GM21737 (cell line): ENCODE measurements around the gene MYMX.
"Not testable (repeated sequence)": the region's sequence is repeated elsewhere in the genome, so short reads cannot be mapped to it uniquely, and the experiment has no call there.

Source experiments
- ATAC-seq: cut with Tn5 transposase; IDR thresholded peaks from one replicate; pipeline ENCODE4 v1.9.1; 2021; ENCODE audit warnings: mild to moderate bottlenecking, moderate library complexity; ENCODE audit not compliant: unreplicated experiment

Gene MYMX

GRCh38 chr6:44216677-44217331 is at the start of gene MYMX:
TSS of gene MYMX (plus strand) at chr6:44216926. CDS start at chr6:44217472, 546 bp downstream.
- no peak for ATAC-seq

GRCh38 chr6:44167567-44167966 is 49.2 kb upstream of the MYMX start:
- no peak for ATAC-seq

GRCh38 chr6:44169154-44169553 is 47.6 kb upstream of the MYMX start:
- no peak for ATAC-seq

- no peak for ATAC-seq
Observed at GRCh38 chr6:44169886-44170570, 46.7 kb upstream of the MYMX start.

GRCh38 chr6:44171899-44172546 is 44.7 kb upstream of the MYMX start:
- ATAC-seq, result no peak

- peak; percentile 53 for ATAC-seq
Observed at GRCh38 chr6:44172731-44173500, 43.8 kb upstream of the MYMX start.

- no peak for ATAC-seq
Observed at GRCh38 chr6:44176130-44176761, 40.5 kb upstream of the MYMX start.

- peak; percentile 63 for ATAC-seq
Observed at GRCh38 chr6:44176762-44177509, 39.8 kb upstream of the MYMX start.

- no peak for ATAC-seq
Observed at GRCh38 chr6:44177691-44178423, 38.9 kb upstream of the MYMX start.

GRCh38 chr6:44178424-44179071 is 38.2 kb upstream of the MYMX start:
- no peak for ATAC-seq

- ATAC-seq, result no peak
Observed at GRCh38 chr6:44179072-44179536, 37.6 kb upstream of the MYMX start.

GRCh38 chr6:44179648-44180047 is 37.1 kb upstream of the MYMX start:
- ATAC-seq, result no peak

GRCh38 chr6:44180406-44180805 is 36.3 kb upstream of the MYMX start:
- ATAC-seq, result no peak

- no peak for ATAC-seq
Observed at GRCh38 chr6:44180886-44181285, 35.8 kb upstream of the MYMX start.

GRCh38 chr6:44181784-44182183 is 34.9 kb upstream of the MYMX start:
- not testable (repeated sequence) for ATAC-seq

- ATAC-seq, result no peak
Observed at GRCh38 chr6:44182911-44183390, 33.8 kb upstream of the MYMX start.

GRCh38 chr6:44183783-44184182 is 32.9 kb upstream of the MYMX start:
- no peak for ATAC-seq

- not testable (repeated sequence) for ATAC-seq
Observed at GRCh38 chr6:44185356-44185755, 31.4 kb upstream of the MYMX start.
